SU-DHL-6 (cell line): ENCODE results near the gene CA5A.

Source experiments
- H2AFZ ChIP-seq: fragments of 200-600 bp; sonication (generic); 2 replicates; pipeline ENCODE4 v1.6.1; 2014; ENCODE audit warnings: low read depth, mild to moderate bottlenecking, moderate library complexity, mixed read lengths, antibody characterized with exemption, low read length; ENCODE audit not compliant: severe bottlenecking
- H3F3A ChIP-seq: fragments of 200-600 bp; shearing (Covaris generic); 2 replicates; pipeline ENCODE4 v1.6.0; 2016; ENCODE audit warnings: antibody characterized with exemption, mild to moderate bottlenecking; ENCODE audit not compliant: insufficient read depth
- H3K27ac ChIP-seq: fragments of 200-600 bp; sonication (generic); 2 replicates; pipeline ENCODE4 v1.5.1; 2016; ENCODE audit warnings: low read depth, mild to moderate bottlenecking, low read length, moderate library complexity, mixed read lengths
- H3K27me3 ChIP-seq: fragments of 200-600 bp; sonication (generic), shearing (Covaris generic); 2 replicates; pipeline ENCODE4 v1.6.0; 2014; ENCODE audit warnings: mild to moderate bottlenecking, low read length
- H3K36me3 ChIP-seq: fragments of 200-600 bp; sonication (generic); 2 replicates; pipeline ENCODE4 v1.6.1; 2014; ENCODE audit warnings: mild to moderate bottlenecking, low read length, mixed read lengths
- H3K4me2 ChIP-seq: fragments of 300-600, 200-600 bp; shearing (Covaris generic), sonication (generic); 2 replicates; pipeline ENCODE4 v1.6.0; 2014; ENCODE audit warnings: low read length, low read depth, mild to moderate bottlenecking; ENCODE audit not compliant: poor library complexity, severe bottlenecking
- H3K4me3 ChIP-seq: fragments of 200-600 bp; sonication (generic); 2 replicates; pipeline ENCODE4 v1.5.1; 2014; ENCODE audit warnings: antibody characterized with exemption, low read length, mild to moderate bottlenecking, mixed read lengths; ENCODE audit not compliant: insufficient read depth, poor library complexity, severe bottlenecking
- H3K79me2 ChIP-seq: fragments of 200-600 bp; sonication (generic); 2 replicates; pipeline ENCODE4 v1.6.1; 2014; ENCODE audit warnings: mild to moderate bottlenecking, low read length, moderate library complexity; ENCODE audit not compliant: insufficient read depth
- H3K9ac ChIP-seq: fragments of 200-600 bp; sonication (generic); 2 replicates; pipeline ENCODE4 v1.7.0; 2014; ENCODE audit warnings: mild to moderate bottlenecking, low read length
- H3K9me2 ChIP-seq: fragments of 200-600 bp; sonication (generic); replicated peaks from 2 replicates; pipeline ENCODE4 v1.6.1; 2014; ENCODE audit warnings: low read length; ENCODE audit not compliant: insufficient read depth
- H3K9me3 ChIP-seq: fragments of 200-600 bp; sonication (generic); 2 replicates; pipeline ENCODE4 v1.6.1; 2014; ENCODE audit warnings: low read length, mixed read lengths; ENCODE audit not compliant: insufficient read depth
- H4K20me1 ChIP-seq: fragments of 200-600 bp; sonication (generic); 2 replicates; pipeline ENCODE4 v1.6.1; 2014; ENCODE audit warnings: low read depth, mild to moderate bottlenecking, antibody characterized with exemption, low read length, moderate library complexity, mixed read lengths
- CTCF ChIP-seq: fragments of 200-600 bp; sonication (generic); IDR thresholded peaks from one replicate; pipeline ENCODE4 v1.5.1; 2017; ENCODE audit warnings: antibody characterized with exemption, mild to moderate bottlenecking, low read length, moderate library complexity; ENCODE audit not compliant: insufficient read depth, poor library complexity, severe bottlenecking
- EZH2phosphoT487 ChIP-seq: fragments of 200-600 bp; sonication (generic), shearing (Covaris generic); conservative IDR thresholded peaks from 2 replicates; pipeline ENCODE4 v1.6.1; 2018; ENCODE audit warnings: mild to moderate bottlenecking, antibody characterized with exemption, low read length, moderate library complexity, mixed read lengths

Gene CA5A

GRCh38 chr16:87973717-87974116 is 37.4 kb upstream of the CA5A start:
- H3K27me3 ChIP-seq = no peaks in the 10 kb centered on the region
- H4K20me1 ChIP-seq = no peaks in the 10 kb centered on the region
- no peak overlapping the region for H3K4me2 ChIP-seq
- H3K4me3 ChIP-seq = no peak overlapping the region
- no peak overlapping the region for H2AFZ ChIP-seq
- TF ChIP-seq CTCF = no peak
- no peak for TF ChIP-seq EZH2phosphoT487
- peaks cover 3% of the 10 kb centered on the region; the same call in 1 of the 2 replicates for H3K36me3 ChIP-seq
- H3K9me2 ChIP-seq = no peaks in the 10 kb centered on the region
- no peak overlapping the region for H3K27ac ChIP-seq
- H3K79me2 ChIP-seq = peaks cover 62% of the 10 kb centered on the region
- H3F3A ChIP-seq = no peaks in the 10 kb centered on the region
- H3K9ac ChIP-seq = no peak overlapping the region
- no peaks in the 10 kb centered on the region; the same call in 1 of the 2 replicates for H3K9me3 ChIP-seq

- Histone ChIP-seq H3K9me2 (no peaks in the 10 kb centered on the region), H2AFZ (no peak overlapping the region), H3F3A (no peaks in the 10 kb centered on the region), H3K36me3 (peaks cover 3% of the 10 kb centered on the region; the same call in 1 of the 2 replicates), H3K27me3 (no peaks in the 10 kb centered on the region), H3K4me2 (no peak overlapping the region), H3K9me3 (no peaks in the 10 kb centered on the region; the same call in 1 of the 2 replicates), H3K27ac (no peak overlapping the region), H4K20me1 (no peaks in the 10 kb centered on the region), H3K9ac (no peak overlapping the region), H3K79me2 (peaks cover 69% of the 10 kb centered on the region), H3K4me3 (no peak overlapping the region)
- TF ChIP-seq CTCF (no peak), EZH2phosphoT487 (no peak)
These were observed 35.6 kb upstream of the CA5A start for GRCh38 chr16:87971933-87972332.

- Histone ChIP-seq H4K20me1 (no peaks in the 10 kb centered on the region), H3K4me2 (no peak overlapping the region), H3K9ac (no peak overlapping the region)
These were observed 33.9 kb upstream of the CA5A start for GRCh38 chr16:87970186-87970585.

More at GRCh38 chr16:87970186-87970585, 33.9 kb upstream of the CA5A start:
- peaks cover 3% of the 10 kb centered on the region; the same call in 1 of the 2 replicates for H3K36me3 ChIP-seq
- no peaks in the 10 kb centered on the region; the same call in 1 of the 2 replicates for H3K9me3 ChIP-seq
- no peaks in the 10 kb centered on the region for H3K27me3 ChIP-seq
- H3K4me3 ChIP-seq = no peak overlapping the region
- H3K27ac ChIP-seq = no peak overlapping the region
- no peaks in the 10 kb centered on the region for H3K9me2 ChIP-seq
- H2AFZ ChIP-seq = no peak overlapping the region
- no peaks in the 10 kb centered on the region for H3F3A ChIP-seq
- TF ChIP-seq CTCF (no peak), EZH2phosphoT487 (no peak)
- H3K79me2 ChIP-seq = peaks cover 85% of the 10 kb centered on the region
